H1 (cell line): ENCODE results near the gene SOX15.

Source experiments
- CREB1 ChIP-seq: IDR thresholded peaks from 2 replicates; pipeline ENCODE4 v1.6.1; 2012; ENCODE audit warnings: inconsistent platforms
- POLR2A ChIP-seq, 2 experiments: IDR thresholded peaks; 1 replicate in 1 of 2; 2 replicates in 1 of 2; pipeline ENCODE4 v1.6.1; 2011; ENCODE audit warnings: low read depth in 2 of 2, low read length in 2 of 2, mild to moderate bottlenecking in 2 of 2; ENCODE audit errors: control extremely low read depth in 1 of 2
- ZNF274 ChIP-seq: IDR thresholded peaks from 2 replicates; pipeline ENCODE4 v1.7.0; 2012; ENCODE audit warnings: low read length, borderline replicate concordance; ENCODE audit errors: extremely low read depth
- TF ChIP-seq, protein P1 (sequence below), 3 experiments: IDR thresholded peaks; 1 replicate in 2 of 3; 2 replicates in 1 of 3; pipeline versions ENCODE4 v1.5.1 to v1.6.1; 2011; ENCODE audit warnings: low read length in 3 of 3, mild to moderate bottlenecking in 3 of 3, inconsistent platforms in 2 of 3, low read depth in 1 of 3, moderate library complexity in 1 of 3; ENCODE audit not compliant: insufficient read depth in 1 of 3; ENCODE audit errors: control extremely low read depth in 1 of 3
- TF ChIP-seq, protein P2 (sequence below): IDR thresholded peaks from 2 replicates; pipeline ENCODE4 v1.6.1; 2011; ENCODE audit warnings: low read length, improper control_type of control experiment

DNA sequence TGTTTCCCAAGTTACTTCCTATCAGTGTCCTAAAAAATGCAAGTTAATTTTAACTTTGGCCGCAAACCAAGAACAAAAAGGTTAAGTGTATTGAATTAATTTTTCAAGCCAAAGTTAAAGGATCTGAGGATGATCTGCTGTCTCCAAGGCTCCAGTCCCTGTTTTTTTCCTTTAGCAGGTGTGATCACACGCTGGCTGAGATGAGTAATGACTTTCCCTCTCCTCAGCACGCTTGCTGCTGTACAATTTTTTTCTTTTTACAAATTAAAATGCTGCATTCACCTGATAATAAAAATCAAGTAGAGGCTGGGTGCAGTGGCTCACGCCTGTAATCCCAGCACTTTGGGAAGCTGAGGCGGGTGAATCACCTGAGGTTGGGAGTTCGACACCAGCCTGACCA, 45.0 kb downstream of the SOX15 start:
- TF ChIP-seq CREB1: no peak
- TF ChIP-seq ZNF274: no peak
- TF ChIP-seq POLR2A (IDR thresholded peaks at IDR 0.05; ENCODE audit: control extremely low read depth in 1 of 2, low read depth in 2 of 2, low read length in 2 of 2): no peak
- TF ChIP-seq, protein P1, sequence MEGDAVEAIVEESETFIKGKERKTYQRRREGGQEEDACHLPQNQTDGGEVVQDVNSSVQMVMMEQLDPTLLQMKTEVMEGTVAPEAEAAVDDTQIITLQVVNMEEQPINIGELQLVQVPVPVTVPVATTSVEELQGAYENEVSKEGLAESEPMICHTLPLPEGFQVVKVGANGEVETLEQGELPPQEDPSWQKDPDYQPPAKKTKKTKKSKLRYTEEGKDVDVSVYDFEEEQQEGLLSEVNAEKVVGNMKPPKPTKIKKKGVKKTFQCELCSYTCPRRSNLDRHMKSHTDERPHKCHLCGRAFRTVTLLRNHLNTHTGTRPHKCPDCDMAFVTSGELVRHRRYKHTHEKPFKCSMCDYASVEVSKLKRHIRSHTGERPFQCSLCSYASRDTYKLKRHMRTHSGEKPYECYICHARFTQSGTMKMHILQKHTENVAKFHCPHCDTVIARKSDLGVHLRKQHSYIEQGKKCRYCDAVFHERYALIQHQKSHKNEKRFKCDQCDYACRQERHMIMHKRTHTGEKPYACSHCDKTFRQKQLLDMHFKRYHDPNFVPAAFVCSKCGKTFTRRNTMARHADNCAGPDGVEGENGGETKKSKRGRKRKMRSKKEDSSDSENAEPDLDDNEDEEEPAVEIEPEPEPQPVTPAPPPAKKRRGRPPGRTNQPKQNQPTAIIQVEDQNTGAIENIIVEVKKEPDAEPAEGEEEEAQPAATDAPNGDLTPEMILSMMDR (IDR thresholded peaks at IDR 0.05; ENCODE audit: control extremely low read depth in 1 of 3, insufficient read depth in 1 of 3, low read depth in 1 of 3, low read length in 3 of 3): no peak
- TF ChIP-seq, protein P2, sequence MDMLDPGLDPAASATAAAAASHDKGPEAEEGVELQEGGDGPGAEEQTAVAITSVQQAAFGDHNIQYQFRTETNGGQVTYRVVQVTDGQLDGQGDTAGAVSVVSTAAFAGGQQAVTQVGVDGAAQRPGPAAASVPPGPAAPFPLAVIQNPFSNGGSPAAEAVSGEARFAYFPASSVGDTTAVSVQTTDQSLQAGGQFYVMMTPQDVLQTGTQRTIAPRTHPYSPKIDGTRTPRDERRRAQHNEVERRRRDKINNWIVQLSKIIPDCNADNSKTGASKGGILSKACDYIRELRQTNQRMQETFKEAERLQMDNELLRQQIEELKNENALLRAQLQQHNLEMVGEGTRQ: no peak
